ENCODE data around the gene UTRN.

The UTRN gene

DNA sequence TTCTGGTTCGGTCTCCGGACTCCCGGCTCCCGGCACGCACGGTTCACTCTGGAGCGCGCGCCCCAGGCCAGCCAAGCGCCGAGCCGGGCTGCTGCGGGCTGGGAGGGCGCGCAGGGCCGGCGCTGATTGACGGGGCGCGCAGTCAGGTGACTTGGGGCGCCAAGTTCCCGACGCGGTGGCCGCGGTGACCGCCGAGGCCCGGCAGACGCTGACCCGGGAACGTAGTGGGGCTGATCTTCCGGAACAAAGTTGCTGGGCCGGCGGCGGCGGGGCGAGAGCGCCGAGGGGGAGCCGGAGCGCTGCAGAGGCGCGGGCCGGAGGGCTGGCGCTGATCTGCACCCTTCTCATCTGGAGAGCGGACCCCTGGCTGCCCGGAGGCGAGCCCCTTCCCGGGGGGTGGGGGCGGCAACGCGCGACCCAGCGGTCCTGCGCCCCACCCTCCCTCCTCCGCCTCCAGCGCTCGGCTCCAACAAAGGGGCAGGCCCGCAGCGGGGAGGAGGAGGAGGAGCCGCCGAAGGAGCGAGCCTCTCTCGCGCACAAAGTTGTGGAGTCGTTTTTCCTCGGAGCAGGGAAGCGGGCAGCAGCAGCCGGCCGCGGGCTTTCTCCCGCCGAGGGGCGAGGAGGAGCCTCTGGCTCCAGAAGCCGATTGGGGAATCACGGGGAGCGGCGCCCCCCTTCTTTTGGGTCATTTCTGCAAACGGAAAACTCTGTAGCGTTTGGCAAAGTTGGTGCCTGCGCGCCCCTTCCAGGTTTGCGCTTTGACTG, at the start of gene UTRN:
TSS of gene UTRN (plus strand) at position 553 of the 765 bp plus-strand sequence. CDS start 6,494 bp downstream, outside the sequence.
- peak; percentile 65 for DNase-seq

DNA sequence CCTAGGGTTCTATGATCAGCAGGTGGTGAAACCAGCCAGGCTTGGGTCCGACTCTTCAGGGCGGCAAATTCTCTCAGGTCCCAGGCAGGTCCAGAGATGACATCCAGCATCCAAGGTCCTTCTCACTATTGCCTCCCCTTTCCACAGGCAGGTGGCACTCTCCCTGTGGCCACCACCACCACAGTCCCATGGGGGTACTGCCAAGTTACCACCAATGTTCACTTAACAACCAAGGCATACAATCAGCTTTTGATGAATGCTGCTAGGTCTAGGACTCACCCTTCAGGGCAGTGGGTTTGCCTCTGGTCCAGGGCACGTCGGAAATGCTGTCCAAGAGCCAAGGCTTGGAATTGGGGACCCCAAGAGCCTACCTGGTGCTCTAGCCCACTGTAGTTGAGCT, 40.4 kb upstream of the UTRN start:
- DNase-seq: no peak

DNA sequence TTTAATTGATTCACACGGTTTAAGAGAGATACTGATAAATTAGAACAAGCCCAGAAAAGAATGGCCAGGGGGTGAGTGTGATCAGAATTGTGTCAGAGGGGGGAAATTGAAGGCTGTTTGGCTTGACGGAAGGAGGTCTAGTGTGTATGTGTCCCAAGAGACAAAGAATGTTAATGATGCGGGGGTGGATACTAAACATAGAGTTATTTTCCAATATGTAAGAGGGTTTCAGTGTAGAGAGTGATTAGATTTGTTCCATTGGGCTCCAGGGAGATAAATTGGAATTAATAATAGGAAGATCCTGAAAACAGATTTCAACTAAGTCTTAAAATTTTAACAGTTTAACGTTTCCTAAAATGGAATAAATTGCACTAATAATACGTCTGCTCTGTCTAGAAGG, 38.1 kb upstream of the UTRN start:
- no peak for DNase-seq

DNA sequence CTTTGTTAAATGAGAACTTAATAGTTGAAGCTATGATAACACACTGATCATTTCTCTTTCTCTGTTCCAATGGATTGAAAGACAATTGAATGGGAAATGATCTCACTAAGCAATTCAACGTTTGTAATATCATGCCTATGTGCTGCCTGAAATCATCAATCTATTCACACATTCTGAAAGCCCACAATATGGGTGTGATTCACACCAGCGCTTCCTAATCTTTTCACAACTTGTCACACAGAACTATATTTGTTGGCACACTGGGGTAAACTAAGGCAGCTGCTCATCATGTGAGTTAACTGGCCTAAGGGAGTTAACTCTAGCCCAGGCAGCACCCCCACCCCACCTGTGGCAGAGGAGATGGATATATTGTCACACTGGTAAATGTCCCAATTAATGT, 37.1 kb upstream of the UTRN start:
- no peak for DNase-seq

DNA sequence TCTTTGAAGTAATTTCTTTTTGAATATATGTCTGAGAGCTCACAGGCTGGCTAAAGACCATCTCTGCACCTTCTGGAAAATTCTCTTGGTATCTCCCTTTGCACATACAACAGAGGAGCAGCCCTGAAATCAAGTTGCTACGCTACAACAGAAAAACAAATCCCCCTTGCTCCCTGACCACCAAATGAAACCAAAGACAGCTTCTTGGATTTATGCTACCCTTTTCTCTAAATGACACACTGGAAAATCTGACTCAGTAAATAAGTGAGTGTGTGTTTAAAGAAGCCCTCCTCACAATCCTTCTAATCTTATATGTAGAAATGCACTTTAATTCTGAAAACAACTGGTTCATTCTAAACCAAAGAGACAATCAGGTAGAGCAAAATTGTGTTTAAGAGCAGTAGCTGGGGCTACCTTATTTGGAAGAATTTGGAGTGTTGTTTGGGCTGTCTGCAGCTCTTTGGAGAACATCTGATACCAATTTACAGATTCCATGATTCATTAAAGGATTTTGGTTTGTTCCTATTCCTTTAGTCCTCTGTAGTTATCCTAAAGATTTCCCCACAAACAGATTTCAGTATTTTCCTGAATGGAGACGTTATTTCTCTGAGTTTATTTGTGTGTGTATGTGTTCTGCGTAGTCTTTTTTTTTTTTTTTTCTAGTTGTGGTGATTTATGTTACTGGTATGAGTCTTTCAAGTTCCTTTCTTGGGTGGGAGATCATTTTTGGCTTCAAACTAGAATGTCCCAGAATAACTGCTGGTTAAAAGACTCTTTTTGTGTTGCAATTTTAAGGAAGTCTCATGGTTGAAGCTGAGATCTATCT, 36.4 kb upstream of the UTRN start:
- DNase-seq: no peak

DNA sequence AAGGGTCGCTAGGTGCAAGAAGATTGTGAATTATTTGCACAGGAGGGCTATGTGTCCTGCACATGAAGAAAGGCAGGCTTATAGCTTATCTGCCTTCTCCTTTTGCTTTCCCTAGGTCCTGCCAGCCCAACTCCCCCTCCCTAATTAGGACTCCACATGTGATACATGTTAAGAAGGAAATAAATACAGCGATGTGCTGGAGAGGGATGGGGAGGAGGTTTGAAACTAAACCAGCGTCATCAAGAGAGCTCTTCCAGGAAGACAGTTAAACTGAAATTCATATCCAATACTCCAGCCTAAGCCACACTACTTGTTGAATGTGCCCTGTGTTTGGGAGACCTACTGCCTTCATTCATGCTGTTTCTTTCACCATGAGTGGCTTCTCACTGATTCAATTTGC, 34.9 kb upstream of the UTRN start:
- no peak for DNase-seq

DNA sequence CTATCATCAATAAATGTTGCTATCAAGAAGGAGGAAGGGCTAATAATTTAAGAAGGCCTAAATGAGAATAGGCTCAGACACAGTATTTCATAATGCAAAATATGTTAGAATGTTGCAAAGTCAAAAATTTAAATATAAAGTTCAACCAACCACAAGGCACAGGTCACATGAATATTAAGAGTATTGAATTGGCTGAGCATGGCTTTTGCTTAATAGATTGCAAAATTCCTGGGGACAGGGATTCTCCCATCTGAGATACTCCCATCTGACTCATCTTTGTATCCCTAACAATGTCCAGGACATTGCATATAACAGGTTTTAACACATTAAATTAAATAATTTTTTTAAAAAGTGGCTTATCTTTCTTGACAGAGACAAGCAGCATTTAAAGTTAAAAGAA, 32.9 kb upstream of the UTRN start:
- DNase-seq: no peak

DNA sequence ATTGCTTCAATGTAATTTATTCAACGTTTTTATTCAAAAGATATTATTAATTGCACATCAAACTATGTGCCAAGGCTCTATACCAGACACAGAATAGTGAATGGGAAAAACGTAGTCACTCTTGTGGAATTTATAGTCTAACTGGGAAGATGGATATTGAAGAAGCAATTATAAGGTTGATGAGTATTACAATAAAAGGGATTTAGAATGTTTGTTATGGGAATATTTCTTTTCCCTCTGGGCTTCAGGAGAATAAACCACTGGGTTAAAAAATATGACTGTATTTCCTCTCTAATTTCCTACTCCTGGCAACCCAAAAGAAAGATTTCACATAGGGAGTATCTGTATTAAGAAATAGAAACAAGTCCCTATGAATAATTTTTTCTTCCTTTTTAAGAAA, 25.1 kb upstream of the UTRN start:
- no peak for DNase-seq

DNA sequence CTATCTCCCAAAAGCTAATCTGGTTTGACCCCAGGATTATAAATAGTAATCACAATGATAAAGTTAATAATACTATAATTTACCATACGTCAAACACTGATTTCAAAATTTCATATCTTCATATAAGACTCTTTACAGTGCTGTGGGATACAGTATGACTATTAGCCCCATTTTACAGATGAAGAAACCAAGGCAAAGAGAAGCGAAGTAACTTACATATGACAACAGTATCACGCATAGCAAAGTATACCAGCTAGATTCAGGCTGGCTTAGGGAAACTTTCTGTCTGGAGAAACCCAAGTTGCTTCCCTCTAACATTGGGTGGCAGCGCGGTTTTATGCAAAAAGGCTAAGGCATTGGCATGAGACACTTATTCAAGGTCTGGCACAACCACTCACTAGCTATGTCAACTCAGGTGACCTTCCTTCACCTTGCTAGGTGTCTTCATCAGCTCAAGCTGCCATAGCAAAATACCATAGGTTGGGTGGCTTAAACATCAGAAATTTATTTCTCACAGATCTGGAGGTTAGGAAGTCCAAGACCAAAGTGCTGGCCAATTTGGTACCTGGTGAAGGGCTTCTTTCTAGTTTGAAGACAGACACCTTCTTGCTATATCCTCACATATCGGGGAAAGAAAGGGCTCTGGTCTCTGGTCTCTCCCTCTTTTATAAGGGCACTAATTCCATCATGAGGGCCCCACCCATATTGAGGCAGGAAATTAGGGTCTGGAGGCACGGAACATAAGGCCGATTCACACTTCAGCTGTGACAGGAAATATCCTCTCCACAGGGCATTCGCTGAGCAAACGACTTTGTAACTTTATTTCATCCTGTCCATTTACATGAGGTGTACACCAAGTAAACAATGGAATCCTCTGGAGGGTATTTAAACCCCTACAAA, 22.4 kb upstream of the UTRN start:
- DNase-seq: no peak

DNA sequence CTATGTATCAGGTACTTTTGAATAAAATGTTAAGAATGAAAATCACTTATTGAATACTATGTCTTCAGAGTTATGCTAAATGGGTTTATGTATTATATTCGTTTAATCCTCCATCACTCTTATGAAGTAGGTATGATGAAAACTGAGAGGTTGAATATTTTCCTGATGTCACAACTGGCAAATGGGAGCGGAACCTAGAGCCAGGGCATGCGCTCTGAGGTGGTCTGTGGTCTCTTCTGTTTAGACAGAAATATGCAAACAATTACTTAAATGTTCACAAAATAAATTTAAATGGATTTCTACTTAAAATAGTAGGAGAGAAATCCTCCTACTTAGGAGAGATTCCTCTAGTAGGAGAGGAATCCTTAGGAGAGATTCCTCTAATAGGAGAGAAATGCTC, 21.3 kb upstream of the UTRN start:
- DNase-seq: no peak

DNA sequence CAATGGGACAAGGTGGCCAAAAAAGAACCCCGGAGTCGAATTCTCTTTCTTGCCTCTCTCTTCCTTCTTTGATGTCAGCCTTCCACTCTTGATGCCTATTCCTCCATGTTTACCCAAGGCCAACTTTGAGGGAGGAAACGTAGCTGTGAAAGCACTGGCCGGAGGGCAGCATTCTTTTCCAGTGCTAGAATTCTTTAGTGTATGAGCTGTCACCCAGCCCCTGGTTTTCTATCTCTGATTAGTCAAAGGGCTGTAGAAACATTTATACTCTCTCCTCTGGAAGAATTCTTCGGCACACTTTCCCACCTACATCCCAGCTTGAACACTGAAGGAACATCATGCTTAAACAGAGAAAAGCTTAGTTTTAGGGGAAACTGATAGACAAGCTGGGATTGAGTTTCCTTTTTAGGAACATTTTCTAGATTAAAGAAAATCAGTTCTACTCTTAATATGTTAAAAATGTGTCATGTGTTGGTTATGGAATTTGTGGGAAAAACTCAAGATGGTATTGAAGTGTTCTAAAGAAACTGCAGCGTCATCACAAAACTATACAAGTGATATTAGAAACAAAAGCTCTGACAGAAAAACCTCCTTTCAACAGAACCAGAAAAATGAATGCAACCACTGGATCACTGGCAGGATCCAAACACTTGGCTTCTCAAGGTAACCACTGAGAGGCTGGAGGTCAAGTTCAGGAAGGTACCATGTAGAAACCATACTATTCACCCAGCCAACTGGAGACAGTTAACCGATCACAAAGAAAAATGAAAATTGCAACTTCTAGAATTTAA, 20.7 kb upstream of the UTRN start:
- no peak for DNase-seq

DNA sequence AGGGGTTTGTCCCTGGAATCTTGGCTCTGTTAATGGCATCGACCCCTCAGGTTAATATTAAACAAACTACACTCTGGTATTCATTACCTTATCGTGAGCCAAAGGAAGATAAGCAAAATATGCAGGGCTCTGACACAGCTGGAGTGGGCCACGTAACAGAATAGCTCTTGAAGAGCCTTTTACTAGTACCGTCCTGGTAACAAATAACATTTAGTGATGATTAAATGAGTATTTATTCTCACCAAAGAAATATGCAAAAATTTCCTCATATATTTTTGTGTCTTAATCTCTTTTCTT, 20.1 kb upstream of the UTRN start:
- no peak for DNase-seq

DNA sequence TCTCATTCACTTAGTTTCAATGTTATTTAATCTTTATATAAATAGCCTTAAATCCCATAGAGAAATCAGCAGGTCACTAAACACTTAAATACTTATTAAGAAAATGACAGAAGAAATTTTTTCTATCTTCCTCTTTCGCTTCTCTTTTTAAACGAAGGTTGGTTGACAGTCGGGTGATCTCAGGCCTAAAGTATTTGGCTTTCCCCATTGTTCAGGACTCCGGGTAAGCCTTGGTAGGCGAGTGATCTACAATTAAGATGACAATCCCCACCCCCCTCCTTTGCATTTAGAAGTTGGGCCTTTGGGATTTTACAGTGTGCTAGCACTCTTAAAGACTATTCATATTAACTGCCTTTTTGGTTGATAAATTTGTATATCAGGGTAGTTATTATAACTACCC, 19.7 kb upstream of the UTRN start:
- DNase-seq: no peak

DNA sequence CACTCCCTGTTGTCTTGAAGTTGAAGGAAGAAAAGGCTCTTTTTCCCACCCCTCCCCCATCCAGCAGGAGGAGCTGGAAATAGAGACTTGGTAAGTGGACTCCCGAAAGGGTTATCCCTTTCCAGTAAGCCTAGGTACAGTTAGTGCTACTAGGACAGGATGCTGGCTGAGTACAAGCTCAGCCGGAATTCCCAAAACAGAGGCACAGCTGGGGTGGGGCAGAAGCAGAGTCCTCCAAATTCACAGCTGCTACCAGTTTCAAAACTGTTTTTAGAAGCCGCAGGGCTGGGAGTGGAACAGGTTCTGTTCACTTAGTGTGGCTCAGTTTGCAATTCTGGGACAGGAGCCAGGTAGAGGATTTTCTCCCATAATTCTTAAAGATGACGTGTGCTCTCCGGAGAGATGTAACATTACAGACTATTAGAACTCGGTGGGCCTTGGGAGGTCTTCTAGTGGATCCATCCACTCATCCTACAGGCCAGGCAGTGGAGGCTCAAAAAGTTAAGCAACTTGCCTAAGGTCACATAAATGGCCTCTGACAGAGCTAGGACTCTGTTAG, 19.0 kb upstream of the UTRN start:
- DNase-seq: no peak

DNA sequence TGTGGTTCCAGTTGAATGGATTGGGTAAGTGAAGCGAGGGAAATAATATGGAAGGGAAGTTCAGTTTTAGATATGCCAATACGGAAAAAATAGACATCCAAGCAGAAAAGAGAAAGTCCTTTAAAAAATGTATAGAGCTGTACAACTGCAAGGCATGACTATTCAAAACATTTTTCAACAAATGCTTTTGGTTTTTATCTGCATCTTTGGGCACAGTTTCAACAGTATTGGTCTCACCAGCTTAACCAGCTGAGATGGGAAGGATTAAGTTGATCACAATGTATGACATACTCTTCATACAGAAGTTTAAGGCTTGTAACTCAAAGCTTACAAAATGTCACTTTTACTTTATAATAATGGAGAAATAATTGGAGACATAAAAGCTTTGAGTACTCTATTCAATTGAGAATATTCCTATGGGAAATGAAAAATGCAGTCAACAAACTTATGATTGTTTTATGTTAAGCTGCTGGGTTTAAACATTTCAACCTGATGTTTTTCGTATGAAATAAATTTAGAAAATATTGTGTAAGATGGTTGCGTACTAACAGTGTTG, 16.3 kb upstream of the UTRN start:
- no peak for DNase-seq

DNA sequence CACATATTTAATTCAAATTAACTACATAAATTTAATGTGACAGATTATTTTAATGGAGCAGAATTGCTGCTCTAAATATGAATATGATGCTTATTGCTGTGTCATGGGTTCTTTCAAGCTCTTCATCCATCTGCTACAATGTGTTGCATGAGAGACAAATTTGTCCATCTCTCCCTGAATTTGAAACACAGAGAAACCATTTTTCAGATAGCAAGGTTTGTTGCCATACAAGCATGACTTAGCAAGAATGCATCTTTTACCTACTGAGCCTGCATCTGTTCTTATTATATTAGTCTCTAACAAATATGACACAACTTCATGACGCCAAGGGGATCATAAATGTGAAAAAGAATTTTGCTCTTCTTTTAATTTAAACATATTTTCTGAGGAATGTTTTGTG, 8.0 kb upstream of the UTRN start:
- DNase-seq: no peak

DNA sequence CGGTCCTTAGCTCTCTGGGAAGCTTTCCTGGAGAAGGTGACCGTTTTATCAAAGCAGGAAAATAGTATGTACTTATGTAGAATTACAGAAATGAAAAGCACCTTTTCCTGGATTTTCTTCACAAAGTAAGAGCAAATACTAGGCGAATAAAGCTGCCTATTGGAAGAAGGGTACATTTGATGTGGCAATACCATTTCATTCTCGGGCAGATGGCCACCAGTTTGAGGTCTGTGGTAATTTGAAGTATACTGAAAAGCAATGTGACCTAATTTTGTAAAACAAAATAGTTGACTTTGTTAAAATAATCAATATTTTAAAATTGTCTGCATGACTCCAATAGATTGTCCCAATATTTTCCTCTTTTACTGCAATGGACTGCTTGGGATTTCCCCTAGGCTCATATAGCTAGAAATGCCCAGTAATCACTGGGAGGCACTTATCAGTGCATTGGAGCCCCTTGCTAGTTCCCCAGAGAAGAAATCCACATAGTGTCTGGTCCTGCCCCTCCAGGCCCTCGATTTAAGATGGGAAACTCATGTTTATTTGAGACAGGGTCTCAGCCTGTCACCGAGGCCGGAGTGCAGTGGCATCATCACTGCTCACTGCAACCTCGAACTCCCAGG, 7.4 kb upstream of the UTRN start:
- DNase-seq: no peak

DNA sequence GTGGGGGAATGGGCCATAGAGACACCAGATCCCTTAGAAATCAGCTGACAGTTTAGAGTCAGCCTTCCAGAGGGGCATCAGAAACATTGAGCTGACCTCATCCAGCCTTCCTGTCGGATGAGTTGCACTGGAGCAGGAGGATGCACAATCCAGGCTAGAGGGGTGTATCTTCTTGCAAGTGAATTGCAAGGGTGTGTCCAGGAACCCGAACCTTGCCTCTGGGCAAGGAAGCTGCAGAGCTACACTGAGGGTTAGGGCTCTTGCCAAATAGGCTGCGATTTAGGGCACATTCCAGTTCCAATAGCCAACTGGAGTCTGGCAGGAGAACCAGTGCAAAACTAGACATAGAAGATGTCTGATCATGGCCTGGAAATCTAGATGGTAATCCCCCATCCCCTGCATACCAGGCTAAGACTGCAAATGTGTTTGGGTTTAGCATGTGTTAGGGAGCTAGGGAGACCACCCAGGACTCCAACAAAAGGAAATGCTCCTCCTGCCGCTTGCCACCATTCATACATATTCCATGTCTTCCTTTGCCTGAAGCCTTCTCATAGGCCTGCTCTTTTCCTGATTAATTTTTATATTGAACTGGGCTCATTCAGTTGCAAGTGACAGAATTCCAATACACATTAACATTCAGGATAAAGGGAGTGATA, 6.3 kb upstream of the UTRN start:
- no peak for DNase-seq

DNA sequence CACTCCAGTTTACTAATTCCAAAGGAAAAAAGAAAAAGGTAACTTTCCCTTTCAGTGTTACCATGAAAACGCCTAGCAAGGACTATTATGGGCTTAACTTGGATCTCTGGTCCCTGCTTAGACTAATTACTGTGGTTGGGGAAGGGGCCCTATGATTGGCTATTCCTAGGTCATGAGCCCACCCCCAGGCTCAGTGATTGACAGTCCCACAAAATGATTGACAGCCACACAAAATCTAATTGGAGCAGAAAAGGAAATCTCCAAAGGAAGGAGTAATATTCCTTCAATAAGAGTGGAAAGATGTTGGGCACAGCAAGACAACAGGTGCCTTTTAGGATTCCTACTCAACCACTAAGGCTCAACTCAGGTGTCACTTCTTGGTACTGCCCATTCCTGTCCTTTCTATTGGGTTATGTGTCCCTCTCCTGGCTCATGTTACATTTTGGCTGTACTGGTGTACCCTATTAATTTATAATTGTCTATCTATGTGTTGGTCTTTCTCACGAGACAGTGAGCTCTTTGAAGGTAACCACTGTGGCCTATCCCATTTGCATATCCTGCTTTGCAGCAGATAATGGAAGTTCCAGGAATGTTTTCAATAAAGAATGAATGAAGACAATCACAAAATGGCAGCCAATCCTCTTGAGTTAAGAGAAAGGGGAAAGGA, 5.5 kb upstream of the UTRN start:
- DNase-seq: no peak
